Skeletal muscle cell (primary cell): ENCODE data around the gene TMA7.
"Not testable (repeated sequence)": the region's sequence is repeated elsewhere in the genome, so short reads cannot be mapped to it uniquely, and the experiment has no call there.

Experiments
- DNase-seq: peaks from one replicate; pipeline ENCODE4 v3.0.0-alpha.2; 2010; ENCODE audit warnings: low read depth
- H3K4me3 ChIP-seq: 2 replicates; pipeline ENCODE4 v1.5.1; 2011; ENCODE audit warnings: low read depth, mild to moderate bottlenecking, control low read depth, low read length, moderate library complexity

TMA7 gene

DNA sequence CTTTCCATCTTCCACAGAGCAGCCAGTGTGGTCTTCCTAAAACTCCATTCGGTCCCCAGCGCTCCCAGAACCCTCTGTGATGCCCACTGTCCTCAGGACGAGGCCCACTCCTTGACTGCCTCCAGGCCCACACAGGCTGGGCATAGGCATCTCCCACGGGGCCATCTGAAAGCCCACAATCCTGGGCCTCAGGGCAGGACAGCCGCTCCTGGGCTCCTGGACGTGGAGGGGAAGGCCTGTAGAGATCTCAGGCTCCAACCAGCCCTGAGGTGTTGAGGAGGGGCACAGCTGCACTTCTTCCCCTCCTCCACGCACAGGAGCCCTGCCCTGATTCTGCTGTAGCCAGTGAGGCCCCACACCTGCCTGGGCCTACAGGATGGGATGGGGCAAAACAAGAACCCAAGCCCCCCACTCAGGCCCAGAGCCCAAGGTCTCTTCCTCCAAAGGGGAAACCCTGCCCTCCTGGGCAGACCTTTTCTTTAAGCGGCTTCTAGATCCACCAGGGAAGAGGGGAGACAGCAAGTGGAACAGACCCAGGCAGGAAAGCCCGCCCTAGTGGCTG, 38.0 kb downstream of the TMA7 start:
- no peak for DNase-seq
- no peak overlapping the region for H3K4me3 ChIP-seq

DNA sequence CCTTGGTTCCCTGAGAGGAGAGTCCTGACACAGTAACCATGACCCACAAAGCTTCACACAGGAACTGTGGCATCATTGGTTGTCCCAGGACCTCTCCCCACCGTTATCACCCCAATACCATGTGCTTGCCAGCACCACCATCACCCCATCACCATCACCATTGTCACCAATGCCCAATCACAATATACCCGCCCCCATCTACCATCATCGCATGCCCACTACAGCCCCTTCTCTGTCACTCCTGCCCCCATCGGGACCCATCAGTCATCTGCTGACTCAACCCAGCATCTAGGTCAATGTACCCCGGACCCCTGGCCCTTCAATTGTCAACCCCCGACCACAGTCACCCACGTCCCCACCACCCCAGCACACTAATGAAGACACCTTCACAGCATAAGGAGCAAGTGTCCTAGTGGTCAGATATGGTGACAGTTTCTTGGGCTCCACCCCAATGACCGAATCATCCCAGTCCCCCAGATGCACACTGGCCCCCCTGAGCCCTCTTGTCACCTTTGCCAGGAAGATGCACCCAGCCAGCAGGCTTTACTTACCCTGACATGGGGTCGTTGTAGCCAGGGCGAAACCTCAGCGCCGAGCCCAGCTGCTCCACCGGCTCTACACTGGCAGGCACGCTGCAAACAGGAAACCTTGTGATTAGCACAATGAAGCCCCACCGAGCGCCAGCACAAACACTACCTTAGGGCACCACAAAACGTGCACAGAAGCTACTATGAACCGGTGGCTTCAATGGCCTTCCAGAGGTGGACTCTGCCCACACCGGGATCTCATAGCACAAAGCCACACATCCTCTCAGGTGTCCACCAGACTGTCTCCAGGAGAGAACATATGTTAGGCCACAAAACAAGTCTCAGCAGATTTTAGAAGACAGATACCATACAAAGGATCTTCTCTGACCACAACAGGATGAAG, 38.8 kb downstream of the TMA7 start:
- no peak for DNase-seq
- no peak overlapping the region for H3K4me3 ChIP-seq

DNA sequence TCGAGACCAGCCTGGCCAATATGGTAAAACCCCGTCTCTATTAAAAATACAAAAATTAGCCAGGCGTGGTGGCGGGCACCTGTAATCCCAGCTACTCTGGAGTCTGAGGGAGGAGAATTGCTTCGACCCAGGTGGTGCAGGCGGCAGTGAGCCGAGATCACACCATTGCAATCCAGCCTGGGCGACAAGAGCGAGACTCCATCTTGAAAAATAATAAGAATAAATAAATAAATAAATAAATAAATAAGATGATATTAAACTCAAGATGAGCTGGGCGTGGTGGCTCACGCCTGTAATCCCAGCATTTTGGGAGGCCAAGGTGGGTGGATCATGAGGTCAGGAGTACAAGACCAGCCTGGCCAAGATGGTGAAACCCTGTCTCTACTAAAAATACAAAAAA, 40.8 kb downstream of the TMA7 start:
- H3K4me3 ChIP-seq, DNase-seq: not testable (repeated sequence)

GRCh38 chr3:48482822-48483221, 42.8 kb downstream of the TMA7 start:
- not testable (repeated sequence) for DNase-seq, H3K4me3 ChIP-seq

GRCh38 chr3:48486952-48487351, 46.9 kb downstream of the TMA7 start:
- no peak for DNase-seq
- H3K4me3 ChIP-seq = no peak overlapping the region

GRCh38 chr3:48492461-48493202, 52.6 kb downstream of the TMA7 start:
- DNase-seq = no peak
- no peak overlapping the region for H3K4me3 ChIP-seq

GRCh38 chr3:48493203-48493501, 53.1 kb downstream of the TMA7 start:
- no peak for DNase-seq
- no peak overlapping the region for H3K4me3 ChIP-seq
